HL-60/S4 treated with phorbol 12-myristate 13-acetate at 8.2 ng/mL for 4 days and 3 days (cell line): Measurements from ENCODE around the gene ABI3.
"Not testable (repeated sequence)": the region's sequence is repeated elsewhere in the genome, so short reads cannot be mapped to it uniquely, and the experiment has no call there.

Source experiments
- in situ Hi-C: fragments of 300-500 bp; cut with MboI; formaldehyde crosslinking; loops from 2 replicates; pipeline ENCODE4 v1.15.0; 2022; ENCODE audit warnings: low sequenced_read_pairs

Gene ABI3, protein sequence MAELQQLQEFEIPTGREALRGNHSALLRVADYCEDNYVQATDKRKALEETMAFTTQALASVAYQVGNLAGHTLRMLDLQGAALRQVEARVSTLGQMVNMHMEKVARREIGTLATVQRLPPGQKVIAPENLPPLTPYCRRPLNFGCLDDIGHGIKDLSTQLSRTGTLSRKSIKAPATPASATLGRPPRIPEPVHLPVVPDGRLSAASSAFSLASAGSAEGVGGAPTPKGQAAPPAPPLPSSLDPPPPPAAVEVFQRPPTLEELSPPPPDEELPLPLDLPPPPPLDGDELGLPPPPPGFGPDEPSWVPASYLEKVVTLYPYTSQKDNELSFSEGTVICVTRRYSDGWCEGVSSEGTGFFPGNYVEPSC

DNA sequence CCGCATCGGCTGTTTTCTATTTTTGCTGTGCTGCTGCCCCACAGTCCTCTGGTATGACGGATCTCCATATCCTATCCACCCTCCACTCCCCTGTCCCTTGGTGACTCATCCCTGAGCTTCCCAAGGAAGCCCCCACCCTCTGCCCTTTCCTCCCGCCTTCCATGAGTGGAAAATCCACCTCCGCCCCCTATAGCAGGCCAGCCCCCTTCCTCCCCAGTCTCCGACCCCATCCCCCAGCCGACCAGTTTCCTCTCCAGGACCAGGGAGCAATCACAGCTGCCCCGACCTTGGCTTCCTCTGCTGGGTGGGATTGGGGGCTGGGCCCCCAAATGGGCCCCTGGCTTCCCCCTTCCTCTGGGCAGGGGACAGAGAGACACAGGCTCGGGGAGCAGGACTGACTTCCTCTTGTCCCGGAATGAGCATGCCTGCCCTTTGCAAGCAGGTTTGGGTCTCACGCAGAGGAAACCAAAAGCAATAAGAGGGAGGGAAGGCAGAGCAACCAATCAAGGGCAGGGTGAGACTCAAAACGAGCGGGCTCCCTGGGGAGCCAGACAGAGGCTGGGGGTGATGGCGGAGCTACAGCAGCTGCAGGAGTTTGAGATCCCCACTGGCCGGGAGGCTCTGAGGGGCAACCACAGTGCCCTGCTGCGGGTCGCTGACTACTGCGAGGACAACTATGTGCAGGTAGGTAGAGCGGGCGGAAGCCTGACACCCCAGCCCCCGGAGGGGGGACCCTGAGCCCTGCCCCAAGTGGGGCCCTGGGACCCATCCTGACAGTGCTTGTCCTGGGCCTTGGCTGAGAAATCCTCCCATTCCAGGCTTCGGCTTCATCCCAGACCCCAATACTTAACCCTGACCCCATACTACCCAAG lies at the start of gene ABI3, which contains the start of gene GNGT2:
ABI3 (plus strand) TSS at position 550 of the 872 bp plus-strand sequence; CDS start at position 568, 18 bp downstream.
GNGT2 (minus strand) TSS at position 417 of the 872 bp plus-strand sequence. CDS start 3,152 bp downstream, outside the sequence.
- in situ Hi-C loops = no loop called here

DNA sequence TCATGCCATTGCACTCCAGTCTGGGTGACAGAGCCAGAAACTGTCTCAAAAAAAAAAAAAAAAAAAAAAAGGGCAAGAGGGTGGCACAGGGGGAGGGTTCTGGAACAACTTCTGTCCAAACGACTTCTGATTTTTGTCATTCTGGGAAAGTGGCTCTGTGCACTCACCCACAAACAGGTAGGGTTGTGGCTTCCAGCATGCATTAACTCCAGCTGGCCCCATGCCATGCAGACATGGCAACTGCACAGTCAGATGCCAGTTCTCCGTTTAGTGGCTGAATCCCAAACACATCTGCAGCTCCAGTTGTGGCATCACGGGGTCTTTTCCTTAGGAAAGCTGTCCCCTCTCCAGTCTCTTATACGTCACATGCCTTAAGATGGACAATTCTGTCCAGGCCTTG lies 47.6 kb upstream of the ABI3 start:
- in situ Hi-C loops = no loop called here

DNA sequence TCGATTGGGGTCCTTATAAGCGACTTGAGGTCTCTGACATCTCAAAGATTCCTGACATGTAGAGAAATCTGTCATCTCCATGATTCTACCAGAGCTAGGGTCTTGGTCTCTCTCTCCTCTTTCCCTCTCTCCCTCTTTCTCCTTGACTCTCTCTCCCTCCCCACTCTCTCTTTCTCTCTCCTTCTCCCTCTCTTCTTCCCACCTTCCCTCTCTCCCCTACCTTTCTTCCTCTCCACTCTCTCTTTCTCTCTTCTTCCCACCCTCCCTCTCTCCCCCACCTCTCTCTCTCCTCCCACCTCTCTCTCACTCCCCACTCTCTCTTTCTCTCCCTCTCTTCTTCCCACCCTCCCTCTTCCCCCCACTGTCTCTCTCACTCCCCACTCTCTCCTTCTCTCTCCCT lies 45.4 kb upstream of the ABI3 start:
- in situ Hi-C loops = no loop called here

DNA sequence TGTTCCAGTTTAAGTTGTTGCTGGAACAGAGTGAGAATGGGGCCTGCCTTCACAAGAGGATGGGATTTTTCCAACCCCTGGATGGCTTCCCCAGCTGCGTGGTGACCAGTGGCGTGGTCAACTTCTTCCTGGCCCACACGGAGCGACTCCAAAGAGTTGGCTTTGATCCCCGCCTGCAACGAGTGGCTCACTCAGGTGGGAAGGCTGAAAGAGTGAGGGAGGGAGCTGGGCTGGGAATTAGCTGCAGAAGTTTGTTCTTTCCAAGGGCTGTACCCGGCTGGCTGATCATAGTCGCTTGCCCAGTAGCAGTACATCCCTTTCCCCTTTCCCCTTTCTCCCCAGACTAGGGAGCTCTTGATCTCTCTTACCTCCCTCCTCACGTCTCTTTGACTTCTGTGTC lies 41.8 kb upstream of the ABI3 start:
- in situ Hi-C loops = no loop called here

DNA sequence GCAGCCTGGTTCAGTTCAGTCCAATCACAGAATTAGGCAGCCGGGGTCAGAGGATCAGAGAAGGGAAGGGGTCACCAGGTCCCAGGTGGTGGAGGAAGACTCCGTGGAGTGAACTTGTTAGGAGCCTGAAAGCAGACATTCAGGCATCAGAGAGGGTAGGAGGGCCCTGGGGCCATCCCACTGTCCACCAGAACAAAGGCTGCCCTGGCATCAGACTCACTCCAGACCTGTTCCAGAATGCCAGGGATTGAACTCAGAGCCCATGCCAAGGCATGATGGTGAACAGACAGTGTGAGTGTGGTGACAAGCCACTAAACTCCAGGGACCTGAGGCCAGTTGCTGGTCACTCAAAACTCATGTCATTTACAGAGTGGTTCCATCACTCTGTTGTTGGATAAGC lies 40.3 kb upstream of the ABI3 start:
- in situ Hi-C loops = loop anchor here (10.0 kb wide), 1 partner anchor 55 kb away; no protein-coding TSS in a partner anchor

DNA sequence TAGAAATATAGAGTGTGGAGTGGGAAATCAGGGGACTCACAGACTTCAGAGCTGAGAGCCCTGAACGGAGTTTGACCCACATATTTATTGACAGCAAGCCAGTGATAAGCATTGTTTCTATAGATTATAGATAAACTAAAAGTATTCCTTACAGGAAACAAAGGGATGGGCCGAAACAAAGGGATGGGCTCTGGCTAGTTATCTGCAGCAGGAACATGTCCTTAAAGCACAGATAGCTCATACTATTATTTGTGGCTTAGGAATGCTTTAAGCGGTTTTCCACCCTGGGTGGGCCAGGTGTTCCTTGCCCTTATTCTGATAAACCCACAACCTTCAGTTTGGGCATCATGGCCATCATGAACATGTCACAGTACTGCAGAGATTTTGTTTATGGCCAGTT lies 39.8 kb upstream of the ABI3 start:
- in situ Hi-C loops = loop anchor here (10.0 kb wide), 1 partner anchor 54 kb away; no protein-coding TSS in a partner anchor

DNA sequence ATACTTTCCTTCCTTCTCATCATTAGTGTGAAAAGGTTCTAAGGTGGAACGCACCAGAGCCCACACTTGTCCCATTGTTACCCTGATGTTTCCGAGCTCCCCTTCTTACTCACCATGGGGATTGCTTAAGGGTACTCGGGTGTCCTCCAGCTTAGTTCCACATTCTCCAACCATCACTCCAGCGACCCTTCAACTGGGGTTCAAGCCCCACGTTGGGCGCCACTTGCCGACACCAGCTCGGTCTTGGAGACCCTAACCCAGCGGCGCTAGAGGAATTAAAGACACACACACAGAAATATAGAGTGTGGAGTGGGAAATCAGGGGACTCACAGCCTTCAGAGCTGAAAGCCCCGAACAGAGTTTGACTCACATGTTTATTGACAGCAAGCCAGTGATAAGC lies 34.5 kb upstream of the ABI3 start:
- in situ Hi-C loops = loop anchor here (10.0 kb wide), 1 partner anchor 49 kb away; no protein-coding TSS in a partner anchor

DNA sequence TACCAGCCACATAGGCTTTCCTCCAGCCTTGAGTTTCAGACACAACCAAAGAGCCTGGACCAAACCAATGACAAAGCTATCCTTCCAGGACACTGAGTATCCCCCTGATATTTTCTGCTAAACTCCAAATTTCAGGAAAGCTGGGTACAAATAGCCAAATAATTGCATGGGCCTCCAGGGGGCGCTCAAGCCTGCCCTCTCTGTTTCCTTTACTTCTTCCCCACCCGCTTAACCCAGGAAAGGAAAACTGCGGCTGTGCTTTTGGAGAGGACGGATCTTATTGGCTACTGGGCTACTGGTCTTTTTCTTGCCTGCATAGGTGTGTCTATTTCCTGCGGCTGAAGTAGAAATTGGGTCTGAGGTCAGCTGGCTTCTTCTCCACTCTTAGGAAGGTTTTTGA lies 30.2 kb upstream of the ABI3 start:
- in situ Hi-C loops = no loop called here

DNA sequence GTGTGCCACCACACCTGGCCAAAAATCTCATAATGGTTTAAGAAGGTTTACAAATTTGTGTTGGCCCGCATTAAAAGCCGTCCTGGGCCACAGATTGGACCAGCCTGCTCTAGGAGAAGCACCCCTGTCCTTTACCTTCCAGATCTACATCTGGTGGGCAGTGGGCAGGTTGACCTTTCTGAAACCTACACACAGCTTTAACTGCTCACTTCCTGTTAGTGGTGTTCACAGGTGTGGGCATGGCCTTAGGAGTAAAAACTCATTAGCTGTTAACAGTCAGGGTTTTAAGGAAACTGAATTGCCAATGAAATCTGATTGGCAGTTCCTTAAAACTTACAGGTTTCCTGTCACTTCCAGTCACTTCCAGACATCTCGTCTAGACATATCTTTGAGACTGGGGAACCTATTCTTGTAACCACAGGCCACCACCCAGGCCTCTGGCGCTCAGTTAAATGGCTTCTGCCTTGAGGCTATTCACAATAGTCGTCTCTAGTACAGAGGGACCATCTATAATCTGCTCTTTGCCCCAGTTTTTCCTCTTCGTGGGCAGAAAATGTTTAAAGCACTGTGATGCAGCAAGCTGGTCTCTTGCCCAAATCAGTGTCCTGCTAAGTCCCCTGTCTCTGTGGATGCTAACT lies 29.4 kb upstream of the ABI3 start:
- in situ Hi-C loops = no loop called here

DNA sequence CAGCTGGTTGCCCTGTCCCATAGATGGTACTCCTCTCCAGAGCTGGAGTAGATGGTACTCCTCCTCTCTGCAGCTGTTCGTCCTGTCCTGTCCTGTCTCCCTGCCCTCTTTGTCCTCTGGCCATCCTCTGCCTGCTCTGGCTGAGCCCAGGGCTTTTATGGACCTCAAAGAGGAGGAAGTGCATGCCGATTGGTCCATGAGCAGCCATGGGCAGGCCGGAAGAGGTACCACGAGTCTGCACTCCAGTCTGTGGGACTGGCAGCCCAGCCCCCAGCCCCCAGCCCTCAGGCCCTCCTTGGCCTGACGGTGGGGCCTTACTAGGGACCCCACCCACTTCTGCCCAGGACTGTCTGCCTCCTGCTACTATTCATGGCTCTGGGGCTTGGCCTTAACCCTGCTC lies 27.2 kb upstream of the ABI3 start:
- in situ Hi-C loops = no loop called here

DNA sequence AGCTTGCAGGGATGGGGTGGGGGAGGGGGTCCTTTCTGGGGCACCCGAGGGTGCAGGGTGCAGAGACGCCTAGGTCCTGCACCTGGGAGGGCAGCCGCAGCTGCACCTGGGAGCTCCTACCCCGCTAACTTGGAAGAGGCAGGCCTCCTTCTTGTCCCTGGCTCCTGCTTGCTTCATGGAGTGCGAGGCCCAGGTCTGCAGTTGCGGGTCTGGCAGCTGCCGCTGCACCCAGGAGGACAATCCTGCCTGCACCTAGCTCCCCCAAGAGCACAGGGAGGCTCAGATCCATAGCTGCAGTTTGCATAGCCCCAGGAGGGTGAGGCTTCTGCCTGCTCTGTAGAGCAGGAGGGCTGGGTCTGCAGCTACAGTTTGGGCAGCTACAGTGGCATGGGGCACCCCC lies 26.7 kb upstream of the ABI3 start:
- in situ Hi-C loops = no loop called here

DNA sequence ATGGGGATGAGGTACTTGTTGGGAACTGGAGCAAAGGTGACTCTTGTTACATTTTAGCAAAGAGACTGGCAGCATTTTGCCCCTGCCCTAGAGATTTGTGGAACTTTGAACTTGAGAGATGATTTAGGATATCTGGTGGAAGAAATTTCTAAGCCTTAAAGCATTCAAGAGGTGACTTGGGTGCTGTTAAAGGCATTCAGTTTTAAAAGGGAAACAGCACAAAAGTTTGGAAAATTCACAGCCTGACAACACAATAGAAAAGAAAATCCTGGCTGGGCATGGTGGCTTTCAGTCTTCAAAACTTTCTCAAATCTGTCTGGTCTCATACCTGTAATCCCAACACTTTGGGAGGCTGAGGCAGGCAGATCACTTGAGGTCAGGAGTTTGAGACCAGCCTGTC lies 26.0 kb upstream of the ABI3 start:
- in situ Hi-C loops = not testable (repeated sequence)

DNA sequence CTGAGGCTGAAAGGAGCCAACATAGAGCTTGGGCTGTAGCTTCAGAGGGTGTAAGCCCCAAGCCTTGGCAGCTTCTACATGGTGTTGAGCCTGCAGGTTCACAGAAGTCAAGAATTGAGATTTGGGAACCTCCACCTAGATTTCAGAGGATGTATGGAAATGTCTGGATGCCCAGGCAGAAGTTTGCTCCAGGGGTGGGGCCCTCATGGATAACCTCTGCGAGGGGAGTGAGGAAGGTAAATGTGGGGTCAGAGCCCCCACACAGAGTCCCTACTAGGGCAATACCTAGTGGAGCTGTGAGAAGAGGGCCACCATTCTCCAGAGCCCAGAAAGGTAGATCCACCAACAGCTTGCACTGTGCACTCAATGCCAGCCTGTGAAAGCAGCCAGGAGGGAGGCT lies 25.1 kb upstream of the ABI3 start:
- in situ Hi-C loops = not testable (repeated sequence)

DNA sequence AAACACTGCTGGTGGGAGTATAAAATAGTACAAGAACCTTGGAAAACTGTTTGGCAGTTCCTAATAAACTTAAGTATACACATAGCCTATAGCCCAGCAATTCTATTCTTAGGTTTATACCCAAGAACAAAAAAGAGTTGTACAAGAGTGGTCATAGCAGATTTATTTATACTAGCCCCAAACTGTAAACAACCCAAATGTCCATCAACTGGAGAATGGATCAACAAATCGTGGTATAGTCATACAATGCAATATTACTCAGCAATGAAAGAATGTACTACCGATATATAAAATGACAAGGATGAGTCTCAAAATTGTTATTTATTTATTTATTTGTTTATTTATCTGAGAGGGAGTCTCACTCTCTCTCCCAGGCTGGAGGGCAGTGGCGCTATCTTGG lies 23.2 kb upstream of the ABI3 start:
- in situ Hi-C loops = no loop called here

DNA sequence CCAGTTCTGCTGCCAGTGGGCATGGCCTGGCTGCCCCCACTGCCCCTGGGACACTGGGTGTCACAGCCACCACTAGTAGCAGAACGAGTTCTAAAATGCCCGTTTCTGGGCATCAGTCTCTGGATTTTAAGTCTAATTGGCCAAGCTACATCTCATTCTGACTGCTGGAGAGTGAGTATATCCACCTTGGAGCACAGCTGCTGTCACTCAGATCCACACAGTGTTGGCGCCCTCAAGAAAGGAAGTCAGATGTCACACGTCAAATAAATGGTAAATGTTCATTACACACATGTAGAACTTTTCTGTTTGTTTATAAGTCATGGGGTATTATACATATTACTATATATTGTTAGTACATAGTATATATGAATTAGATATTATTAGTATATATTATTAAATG lies 19.6 kb upstream of the ABI3 start:
- in situ Hi-C loops = no loop called here

DNA sequence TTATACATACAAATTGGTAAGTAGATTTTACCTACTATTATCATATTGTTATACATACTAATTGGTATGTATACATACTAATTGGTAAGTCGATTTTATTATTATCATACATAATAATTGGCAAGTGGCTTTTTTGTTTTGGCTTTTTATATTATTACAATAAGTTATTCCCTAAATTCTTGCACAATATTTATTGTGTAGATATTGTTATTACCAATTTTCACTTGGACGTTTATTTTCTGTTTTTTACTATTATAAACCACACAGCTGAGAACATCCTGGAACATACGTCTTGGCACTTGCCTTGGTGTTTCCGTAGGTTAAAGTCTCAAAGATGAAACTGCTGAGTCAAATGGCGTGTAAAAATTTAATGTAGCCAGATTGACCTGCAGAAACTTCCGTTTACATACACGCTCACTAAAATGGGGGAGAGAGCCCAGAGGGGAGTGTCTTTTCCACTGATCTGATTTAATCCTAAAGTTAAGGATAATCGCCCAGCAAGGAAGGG lies 19.0 kb upstream of the ABI3 start:
- in situ Hi-C loops = no loop called here

DNA sequence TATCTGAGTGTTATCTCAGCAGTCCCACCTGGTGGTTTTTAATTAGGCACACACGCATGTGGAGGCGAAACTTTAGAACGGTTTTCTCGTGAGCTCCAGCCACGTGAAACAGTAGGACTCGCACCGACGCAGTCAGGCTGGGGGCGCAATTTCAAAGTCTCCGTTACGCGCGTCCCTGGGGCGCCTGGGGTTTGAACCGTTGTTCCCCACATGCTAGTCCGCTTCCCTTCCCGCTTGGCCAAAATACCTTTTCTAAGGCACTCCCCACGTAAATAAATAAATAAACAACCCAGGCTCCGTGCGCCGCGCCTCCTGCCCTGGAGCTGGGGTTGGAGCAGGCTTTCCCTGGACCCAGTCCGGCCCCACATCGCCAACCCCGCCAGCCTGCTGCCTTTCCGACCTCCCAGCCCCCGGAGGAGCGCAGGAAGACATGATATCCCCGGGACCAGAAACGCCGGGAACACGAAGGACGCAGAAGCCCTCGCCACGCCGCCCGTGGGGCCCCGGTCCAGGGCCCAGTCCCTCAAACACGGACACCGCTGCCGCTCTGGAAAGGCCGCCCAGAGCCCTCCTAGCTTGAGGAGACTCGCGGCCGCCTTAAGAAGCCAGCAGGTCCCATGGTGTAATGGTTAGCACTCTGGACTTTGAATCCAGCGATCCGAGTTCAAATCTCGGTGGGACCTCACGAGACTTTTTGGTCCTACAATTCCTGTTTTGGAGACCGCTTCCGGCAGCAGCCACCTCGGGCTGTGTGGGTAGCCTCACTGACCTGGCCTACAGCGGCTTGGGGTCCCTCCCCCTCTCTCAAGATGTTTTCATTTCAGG lies 18.4 kb upstream of the ABI3 start:
- in situ Hi-C loops = no loop called here

DNA sequence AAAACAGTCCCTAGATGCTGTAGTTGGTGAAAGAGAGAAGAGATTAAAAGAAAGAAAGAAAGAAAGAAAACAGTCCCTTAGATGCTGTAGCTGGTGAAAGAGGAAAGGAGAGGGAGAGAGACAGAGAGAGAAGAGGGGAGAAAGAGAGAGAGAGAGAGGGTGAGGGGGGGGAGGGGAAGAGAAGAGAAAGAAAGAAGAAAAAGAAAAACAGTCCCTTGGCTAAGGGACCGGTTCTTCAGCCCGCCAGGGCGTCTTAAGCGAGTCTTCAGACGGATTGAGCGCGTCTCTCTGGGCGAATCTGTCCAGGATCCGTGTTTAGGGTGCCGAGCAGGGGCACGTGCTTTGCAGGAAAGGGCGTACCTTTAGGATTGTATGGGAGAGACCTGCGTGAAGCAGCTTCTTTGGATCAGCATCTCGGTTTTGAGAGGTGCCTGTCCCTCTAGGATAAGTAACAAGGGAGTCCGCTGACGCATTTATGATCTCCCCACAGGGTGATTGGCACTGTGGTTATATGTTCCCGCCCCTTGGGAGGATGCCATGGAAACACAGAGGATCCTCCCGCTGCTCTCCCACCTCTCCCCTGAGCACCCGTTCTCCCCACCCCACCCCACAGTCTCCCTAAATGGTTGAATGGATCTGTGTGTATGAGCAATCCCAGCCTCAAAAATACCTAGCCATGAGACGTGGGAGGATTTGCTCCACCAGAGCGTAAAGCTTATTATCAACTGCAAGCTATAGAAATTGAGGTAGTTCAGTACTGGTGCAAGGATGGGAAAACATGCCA lies 16.8 kb upstream of the ABI3 start:
- in situ Hi-C loops = no loop called here

DNA sequence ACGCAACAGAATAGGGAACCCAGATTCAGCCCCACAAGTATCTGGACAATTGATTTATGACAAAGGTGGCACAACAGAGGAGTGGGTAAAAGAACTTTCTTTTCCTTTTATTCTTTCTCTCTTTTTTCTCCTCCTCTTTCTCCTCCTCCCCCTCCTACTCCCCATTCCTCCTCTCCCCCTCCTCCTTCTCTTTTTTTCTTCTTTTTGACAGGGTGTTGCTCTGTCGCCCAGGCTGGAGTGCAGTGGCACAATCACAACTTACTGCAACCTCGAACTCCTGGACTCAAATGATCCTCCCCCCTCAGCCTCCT lies 16.3 kb upstream of the ABI3 start:
- in situ Hi-C loops = no loop called here

DNA sequence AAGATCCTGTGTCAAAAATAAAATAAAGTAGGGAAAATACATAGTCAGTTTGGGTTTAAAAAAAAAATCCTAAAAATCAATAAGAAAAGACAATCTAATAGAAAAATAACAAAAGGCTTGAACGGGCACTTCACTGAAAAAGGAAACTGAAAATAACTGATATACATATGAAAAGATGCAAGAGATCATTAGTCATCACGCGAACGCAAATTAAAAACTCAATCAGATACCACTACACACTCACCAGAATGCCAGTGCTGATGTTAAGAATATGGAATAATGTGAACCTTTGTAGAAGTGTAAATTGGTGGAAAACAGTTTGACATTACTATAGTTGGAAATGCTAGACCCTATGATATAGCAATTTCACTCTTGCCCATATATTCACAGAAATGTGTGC lies 14.8 kb upstream of the ABI3 start:
- in situ Hi-C loops = no loop called here
